Suppressor macrophage (primary cell): ENCODE data around the gene TRMT6.
A peak's percentile ranks its signal among the peaks of the same experiment; 100 is the strongest.

ENCODE experiments used
- DNase-seq, 4 experiments: peaks; one replicate each; pipeline ENCODE4 v3.0.0-alpha.2; 2020 to 2022

TRMT6 gene

DNA sequence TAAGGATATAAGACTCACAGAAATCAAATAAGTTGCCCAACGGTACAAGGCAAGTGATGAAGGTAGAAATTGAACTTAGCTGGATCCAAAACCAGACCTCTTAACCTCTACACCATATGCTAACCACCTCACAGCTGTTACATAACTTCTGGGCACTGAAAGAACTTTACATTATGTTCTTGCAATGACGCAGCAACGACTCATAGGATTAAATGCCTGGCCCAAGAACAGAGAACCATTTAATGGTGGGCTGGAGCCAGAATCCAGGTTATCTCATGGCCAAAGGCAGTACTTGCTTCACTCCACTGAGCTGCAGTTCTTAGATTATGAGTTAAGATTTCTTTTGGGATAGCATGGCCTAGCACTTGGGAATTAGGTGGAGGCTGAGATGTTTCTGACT, 4.4 kb downstream of the TRMT6 start:
- peak in 2 of 4 experiments; percentile 6 to 25 for DNase-seq

DNA sequence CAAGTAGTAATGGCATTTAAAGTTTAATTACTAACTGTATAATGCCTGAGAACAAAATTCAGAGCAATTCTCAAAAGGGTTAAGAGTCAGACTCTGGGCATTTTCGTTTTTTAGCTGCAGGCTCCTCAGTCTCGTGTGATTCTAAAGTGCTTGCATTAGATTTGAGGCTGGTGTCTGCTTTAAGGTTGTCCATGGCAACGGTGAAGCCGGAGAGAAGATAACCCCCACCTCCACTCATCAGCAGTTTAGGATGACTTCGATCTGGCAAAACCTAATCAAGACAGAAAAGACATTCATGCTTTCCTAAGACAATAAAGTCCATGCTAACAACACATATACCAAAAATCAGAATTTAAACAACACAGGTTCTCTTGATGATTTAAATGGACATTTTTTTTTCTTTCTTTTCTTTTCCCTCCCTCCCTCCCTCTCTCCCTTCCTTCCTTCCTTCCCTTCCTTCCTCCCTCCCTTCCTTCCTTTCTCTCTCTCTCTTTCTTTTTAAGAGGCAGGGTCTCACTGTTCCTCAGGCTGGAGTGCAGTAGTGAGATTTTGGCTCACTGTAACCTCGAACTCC, 11.8 kb downstream of the TRMT6 start:
- no peak for DNase-seq

DNA sequence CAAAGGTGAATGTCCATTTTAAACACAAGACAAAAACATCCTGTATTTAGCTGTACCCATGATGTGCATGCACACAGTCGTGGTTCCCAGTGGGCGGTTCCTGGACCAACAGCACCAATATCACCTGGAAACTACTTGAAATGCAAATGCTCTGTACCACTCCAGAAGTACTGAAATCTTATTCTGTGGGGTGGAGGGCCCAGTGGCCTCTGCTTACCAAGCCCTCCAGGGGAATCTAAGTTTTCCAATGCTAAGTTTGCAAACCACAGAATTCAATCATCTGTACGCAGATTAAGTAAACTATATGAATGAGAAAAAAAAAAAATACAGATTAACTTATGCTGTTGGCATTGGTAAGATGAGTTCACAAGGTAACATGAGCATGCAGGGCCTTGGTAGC, 14.1 kb downstream of the TRMT6 start:
- no peak for DNase-seq

DNA sequence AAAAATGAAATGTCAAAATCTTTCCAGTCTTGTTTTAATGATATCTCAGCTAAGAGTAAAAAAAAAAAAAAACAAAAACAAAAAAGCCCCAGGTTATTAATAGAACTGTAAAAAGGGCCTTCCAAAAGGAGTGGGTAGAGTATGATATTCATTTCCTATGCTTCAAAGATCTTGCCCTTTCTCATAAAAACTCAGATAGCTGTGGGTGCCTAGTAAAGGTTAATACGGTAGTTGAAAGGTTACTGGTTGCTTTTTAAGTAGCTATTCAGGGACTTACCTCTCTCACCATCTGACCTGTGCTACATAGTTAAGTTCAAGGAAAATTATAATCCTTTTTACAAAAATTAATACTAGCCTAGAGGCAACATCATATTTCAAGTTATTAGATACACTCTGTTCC, 14.9 kb downstream of the TRMT6 start:
- no peak for DNase-seq

DNA sequence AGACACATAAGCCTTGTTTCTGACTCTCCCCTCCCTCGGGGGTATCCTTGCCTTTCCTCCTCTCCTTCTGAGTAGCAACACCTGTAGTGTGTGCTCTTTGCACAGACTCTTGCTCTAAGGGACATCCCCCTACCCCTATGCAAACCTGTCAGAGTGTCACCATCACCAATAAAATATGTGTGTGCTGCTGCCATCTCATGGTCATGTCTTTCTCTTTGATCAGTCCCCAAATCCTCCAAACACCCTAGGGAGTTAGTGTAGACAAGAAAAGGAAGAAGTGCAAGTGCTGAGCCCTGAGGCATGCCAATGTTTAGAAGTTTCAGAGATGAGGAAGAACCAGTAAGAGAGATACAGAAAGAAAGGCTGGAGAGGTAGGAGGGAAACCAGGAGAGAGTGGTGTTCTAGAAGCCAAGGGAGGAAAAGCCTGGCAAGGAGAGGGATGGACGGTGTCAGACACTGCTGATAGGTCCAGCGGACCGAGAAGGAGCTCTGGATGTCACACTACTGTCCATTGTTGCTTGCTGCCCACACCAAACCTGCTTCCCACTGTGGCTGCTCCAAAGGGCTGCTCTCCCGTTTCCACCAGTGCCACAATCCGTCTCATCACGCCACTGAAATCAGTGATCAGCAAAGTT, 16.4 kb downstream of the TRMT6 start:
- DNase-seq: peak; percentile 10 to 31 (median 26)

- no peak for DNase-seq
These were observed 17.5 kb downstream of the TRMT6 start for GRCh38 chr20:5932796-5933195.

- no peak for DNase-seq
These were observed 18.9 kb downstream of the TRMT6 start for GRCh38 chr20:5931411-5931810.

DNA sequence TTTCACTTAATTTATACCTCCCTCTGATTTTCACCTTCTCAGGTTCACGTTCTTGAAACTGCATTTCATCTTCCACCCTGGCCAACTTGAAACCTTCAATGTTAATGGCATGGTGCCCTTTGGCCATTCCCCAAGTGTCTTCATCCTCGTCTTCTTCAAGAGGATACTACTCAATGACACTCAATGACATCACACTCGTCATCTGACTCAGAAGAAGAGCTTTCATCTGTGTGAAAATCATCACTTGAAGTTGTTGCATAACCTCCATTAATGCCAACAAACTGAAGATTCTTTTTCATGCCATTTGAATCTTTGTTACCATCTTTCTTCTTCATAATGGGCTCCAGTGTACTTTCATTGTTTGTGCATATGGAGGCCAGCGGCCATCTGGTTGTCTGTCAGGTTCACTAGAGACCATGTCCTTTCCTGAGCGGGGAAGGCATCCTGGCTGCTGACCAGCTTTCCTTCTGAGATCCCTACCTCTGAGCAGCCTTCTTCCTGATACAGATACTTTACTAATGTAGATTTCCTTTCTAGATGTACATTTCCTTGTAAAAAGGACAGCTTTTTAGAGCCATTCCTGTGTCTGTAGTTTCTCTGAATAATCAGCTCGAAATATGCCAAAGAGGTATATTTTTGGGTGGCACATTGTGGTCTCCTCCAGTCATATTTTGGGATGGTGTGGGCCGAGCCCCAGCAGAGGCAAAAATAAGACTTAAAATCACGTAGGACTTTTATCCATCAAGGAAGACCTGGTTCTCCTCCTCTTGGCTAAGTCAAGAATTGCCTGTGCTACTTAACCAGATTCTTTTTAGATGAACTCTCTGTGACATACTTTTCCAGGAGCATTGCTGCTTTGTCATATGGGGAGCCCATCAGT, 21.3 kb downstream of the TRMT6 start:
- DNase-seq: peak in 2 of 4 experiments; percentile 37 to 39

GRCh38 chr20:5927749-5928462, 22.4 kb downstream of the TRMT6 start:
- DNase-seq: no peak

DNA sequence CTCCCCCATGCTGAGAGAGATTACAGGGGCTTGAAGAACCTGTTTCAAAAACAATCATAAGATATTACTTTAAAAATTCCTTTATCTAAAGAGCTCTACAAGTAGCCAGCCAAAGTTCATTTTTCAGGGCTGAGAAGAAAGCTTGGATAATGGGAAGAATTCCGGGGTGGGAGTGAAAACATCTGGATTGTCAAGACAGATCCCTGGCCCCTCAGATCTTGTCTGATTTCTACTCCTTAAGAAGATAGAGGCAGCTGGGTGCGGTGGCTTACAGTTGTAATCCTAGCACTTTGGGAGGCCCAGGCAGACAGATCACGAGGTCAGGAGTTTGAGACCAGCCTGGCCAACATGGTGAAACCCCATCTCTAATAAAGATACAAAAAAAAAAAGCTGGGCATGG, 24.8 kb downstream of the TRMT6 start:
- DNase-seq: no peak

- DNase-seq: peak in 1 of 4 experiments; percentile 8
These were observed 26.8 kb downstream of the TRMT6 start for GRCh38 chr20:5923493-5923892.

GRCh38 chr20:5920581-5920980, 29.8 kb downstream of the TRMT6 start:
- no peak for DNase-seq

GRCh38 chr20:5919626-5920544, 30.4 kb downstream of the TRMT6 start:
- peak in 2 of 4 experiments; percentile 16 to 38 for DNase-seq

DNA sequence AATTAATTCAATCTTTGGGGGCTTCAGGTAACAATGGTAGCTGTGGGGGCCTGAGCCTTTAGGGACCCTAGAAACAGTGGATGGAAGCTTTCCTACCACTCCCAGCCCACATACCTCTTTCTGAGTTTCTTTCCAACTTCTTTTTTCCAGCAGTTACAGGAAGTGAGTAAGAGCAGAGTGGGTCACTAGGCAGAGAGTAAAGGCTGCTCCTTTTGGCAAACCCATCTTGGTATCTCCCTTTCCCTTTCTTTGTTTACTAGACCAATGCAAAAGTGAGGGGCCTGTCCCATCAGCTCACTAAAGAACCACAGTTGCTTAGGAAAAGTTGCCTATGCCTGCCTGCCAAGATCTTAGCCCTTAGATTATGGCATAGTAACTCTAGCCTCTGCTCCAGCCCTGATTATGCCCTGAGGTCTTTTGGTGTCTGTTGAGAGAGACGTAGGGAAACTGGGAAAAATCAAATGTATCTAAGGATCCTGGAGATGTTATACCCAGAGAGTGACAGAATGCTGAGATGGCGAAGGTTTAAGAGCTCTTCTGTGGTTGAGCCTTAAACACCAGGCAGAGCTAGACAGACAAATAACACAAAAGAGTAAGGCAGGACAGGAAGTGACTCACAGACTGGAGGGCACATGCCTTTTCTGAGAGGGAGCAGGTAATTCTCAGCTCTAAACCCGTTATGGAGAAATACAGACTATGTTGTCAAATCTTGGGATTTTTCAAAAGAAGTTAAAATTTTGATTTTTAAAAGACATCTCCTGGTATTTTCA, 31.3 kb downstream of the TRMT6 start:
- peak in 3 of 4 experiments; percentile 23 to 50 (median 46) for DNase-seq

- DNase-seq: no peak
These were observed 35.5 kb downstream of the TRMT6 start for GRCh38 chr20:5914859-5915258.

DNA sequence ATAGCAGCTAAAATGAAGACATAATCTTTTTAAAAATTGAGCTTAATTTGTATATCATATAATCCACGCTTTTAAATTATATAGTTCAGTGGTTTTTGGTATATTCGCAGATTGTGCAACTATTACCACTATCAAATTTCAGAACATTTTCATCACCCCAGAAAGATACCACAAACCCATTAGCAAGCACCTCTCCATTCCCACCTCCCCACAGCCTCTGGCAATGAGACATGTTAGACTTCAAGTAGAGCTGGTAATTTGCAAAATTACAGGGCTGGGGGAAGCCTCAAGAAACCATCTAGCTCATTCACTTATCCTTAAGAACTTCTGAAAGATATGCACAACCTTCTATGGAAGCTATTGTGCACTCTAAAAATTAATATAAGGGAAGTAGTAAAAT, 37.2 kb downstream of the TRMT6 start:
- DNase-seq: no peak

DNA sequence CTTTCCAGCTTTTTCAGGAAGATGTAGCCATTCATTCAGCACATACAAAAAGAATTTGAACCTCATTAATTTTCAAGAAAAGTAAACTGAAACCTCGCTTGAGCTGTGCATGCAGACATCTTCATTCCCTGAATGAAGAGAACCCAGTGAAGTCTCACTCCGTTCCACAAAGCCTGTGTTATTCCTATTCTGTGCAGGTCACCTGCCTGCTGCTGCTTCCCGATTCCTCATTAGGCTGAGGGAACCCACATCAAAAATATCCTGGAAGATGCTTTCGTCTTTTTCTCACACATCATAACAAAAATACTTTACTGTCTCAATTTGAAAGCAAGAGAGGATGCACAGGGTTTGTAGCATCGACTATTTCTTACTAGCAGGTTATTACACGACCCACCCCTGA, 40.1 kb downstream of the TRMT6 start:
- no peak for DNase-seq

DNA sequence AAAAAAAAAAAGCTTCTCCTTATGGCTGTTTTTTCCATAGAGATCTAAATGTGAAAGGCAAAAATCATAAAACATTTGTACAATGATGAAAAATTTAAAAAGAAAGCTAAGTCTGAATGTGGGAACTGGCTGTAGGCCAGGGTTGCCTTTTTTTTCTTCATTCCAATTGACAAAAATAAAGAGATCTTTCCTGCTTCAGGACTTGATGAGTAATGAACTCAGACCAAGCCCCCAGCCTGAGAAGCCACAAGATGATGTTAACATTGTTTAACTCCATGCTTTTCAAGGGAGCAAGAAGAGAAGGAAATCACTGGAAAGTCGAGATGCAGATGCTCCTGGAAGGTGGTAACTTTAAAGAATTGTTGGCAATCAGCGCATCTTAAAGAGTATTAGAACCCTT, 41.4 kb downstream of the TRMT6 start:
- DNase-seq: no peak

DNA sequence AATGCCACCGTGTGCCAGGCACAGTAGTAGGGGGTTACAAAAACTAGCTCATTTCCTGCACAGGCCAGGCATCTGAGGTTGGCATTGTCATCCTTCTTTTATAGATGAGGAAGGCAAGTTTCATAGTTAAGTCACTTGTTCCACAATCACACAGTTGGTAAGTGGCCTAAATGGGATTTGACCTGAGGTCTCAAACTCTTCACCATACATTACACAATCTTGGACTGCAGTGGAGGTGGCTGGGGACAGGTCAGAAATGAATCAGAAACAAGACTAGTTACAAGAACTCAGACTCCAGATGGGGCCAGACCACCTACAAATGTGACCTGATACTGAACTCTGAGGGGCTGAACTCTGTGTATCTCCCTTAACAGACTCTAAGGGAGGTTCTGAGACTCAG, 49.4 kb downstream of the TRMT6 start:
- no peak for DNase-seq

DNA sequence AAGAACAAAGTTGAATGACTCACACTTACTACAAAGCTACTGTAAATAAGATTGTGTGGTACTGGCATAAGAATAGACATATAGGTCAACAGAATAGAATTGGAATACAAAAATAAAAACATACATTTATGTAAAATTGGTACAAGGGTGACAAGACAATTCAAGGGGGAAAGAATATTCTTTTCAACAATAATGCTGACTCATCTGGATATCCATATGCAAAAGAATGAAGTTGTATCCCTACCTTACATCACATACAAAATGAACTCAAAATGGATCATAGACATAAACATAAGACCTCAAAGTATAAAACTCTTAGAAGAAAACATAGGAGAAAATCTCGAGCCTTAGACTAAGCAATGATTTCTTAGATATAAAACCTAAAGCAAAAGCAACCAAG, 50.9 kb downstream of the TRMT6 start:
- DNase-seq: no peak

DNA sequence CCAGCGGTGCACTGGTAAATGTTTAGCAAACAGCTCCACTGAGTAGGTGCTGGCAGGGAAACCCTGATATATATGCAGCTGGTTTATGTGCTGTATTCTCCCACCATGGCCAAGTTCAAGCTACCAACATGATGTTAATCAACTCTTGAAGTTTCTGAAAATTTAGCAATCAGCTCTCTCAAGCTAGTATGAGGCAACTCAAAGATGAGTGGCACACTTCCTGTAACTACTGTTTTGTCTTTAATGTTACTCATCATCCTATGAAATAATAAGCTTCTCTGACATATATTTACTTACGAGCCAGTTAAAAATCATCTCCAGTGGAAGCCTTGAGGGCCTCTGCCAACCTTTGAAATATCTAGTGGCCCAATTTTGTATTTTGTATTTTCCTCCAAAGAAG, 54.7 kb downstream of the TRMT6 start:
- DNase-seq: peak; percentile 26 to 74 (median 45)
